ENCODE results near the gene HILPDA.

- no peak for TF ChIP-seq POLR2A (IDR thresholded peaks at IDR 0.05; ENCODE audit: low read length)
- no peak for TF ChIP-seq GATA1 (IDR thresholded peaks at IDR 0.05; ENCODE audit: low read depth, low read length)
Measured at GRCh38 chr7:128408709-128409595, 46.7 kb upstream of the HILPDA start.
